AG09319 (cell line): ENCODE measurements around the gene UTP4.

Experiments
- DNase-seq: peaks from one replicate; pipeline ENCODE4 v3.0.0-alpha.2; 2010; ENCODE audit warnings: low read depth; ENCODE audit errors: extremely low read depth
- CTCF ChIP-seq: IDR thresholded peaks from 2 replicates; pipeline ENCODE4 v1.5.1; 2011; ENCODE audit warnings: low read depth, mild to moderate bottlenecking, inconsistent platforms, low read length, moderate library complexity

Gene UTP4

GRCh38 chr16:69182730-69183416 lies 50.4 kb downstream of the UTP4 start:
- no peak for DNase-seq
- TF ChIP-seq CTCF: no peak

GRCh38 chr16:69186642-69187445 lies 54.4 kb downstream of the UTP4 start, which contains the start of gene SNTB2:
Gene SNTB2, plus strand, starts transcription at chr16:69187164. Its CDS starts 3 bp downstream, at chr16:69187167.
- no peak for TF ChIP-seq CTCF
- DNase-seq: no peak

GRCh38 chr16:69187446-69188235 lies 55.2 kb downstream of the UTP4 start:
- no peak for DNase-seq
- no peak for TF ChIP-seq CTCF

GRCh38 chr16:69188236-69188549 lies 55.7 kb downstream of the UTP4 start:
- no peak for TF ChIP-seq CTCF
- no peak for DNase-seq

GRCh38 chr16:69188716-69189115 lies 56.3 kb downstream of the UTP4 start:
- TF ChIP-seq CTCF: no peak
- DNase-seq: no peak

- TF ChIP-seq CTCF: no peak
Observed at GRCh38 chr16:69190046-69190588, 57.7 kb downstream of the UTP4 start.

More at GRCh38 chr16:69190046-69190588, 57.7 kb downstream of the UTP4 start:
- DNase-seq: no peak
